Vagina (tissue), 2 donors: ENCODE data around the gene SLC26A9.

Experiments used
- CTCF ChIP-seq, 3 experiments: fragments of 450-650 bp in 2 of 3; fragments of 200-600 bp in 1 of 3; sonication (generic) in 1 of 3; IDR thresholded peaks; one replicate each; pipeline ENCODE4 v1.5.1; 2017 to 2019; ENCODE audit warnings: antibody characterized with exemption in 3 of 3, mild to moderate bottlenecking in 2 of 3, moderate library complexity in 2 of 3
- POLR2A ChIP-seq, 2 donors: fragments of 450-650 bp; IDR thresholded peaks; one replicate each; pipeline ENCODE4 v1.6.1; 2017; ENCODE audit warnings: antibody characterized with exemption in 2 of 2, mild to moderate bottlenecking in 2 of 2, moderate library complexity in 2 of 2
- POLR2AphosphoS5 ChIP-seq, 2 donors: sonication (generic); formaldehyde crosslinking; IDR thresholded peaks; one replicate each; pipeline ENCODE4 v1.9.0; 2017; ENCODE audit warnings: antibody characterized with exemption in 2 of 2, mild to moderate bottlenecking in 2 of 2, low read depth in 1 of 2; ENCODE audit not compliant: insufficient read depth in 1 of 2

- TF ChIP-seq CTCF (IDR thresholded peaks at IDR 0.05) (no peak), POLR2AphosphoS5 (IDR thresholded peaks at IDR 0.05; ENCODE audit: insufficient read depth in 1 of 2, low read depth in 1 of 2) (no peak), POLR2A (IDR thresholded peaks at IDR 0.05) (no peak)
These were observed 12.4 kb downstream of the SLC26A9 start for GRCh38 chr1:205930799-205931281.
